Ishikawa (cell line): ENCODE results near the gene CHRDL2.

Experiments used
- CEBPB ChIP-seq: IDR thresholded peaks from 2 replicates; pipeline ENCODE4 v1.6.1; 2012
- CREB1 ChIP-seq: IDR thresholded peaks from 2 replicates; pipeline ENCODE4 v1.6.1; 2012; ENCODE audit warnings: low read depth
- EGR1 ChIP-seq: IDR thresholded peaks from 2 replicates; pipeline ENCODE4 v1.6.1; 2012
- EP300 ChIP-seq: IDR thresholded peaks from 2 replicates; pipeline ENCODE4 v1.6.1; 2012; ENCODE audit warnings: borderline replicate concordance
- FOXM1 ChIP-seq: IDR thresholded peaks from 2 replicates; pipeline ENCODE4 v1.6.1; 2012; ENCODE audit warnings: low read depth, borderline replicate concordance
- NFIC ChIP-seq: IDR thresholded peaks from 2 replicates; pipeline ENCODE4 v1.6.1; 2012
- RAD21 ChIP-seq: IDR thresholded peaks from 2 replicates; pipeline ENCODE4 v1.6.1; 2012; ENCODE audit warnings: low read depth
- TAF1 ChIP-seq: IDR thresholded peaks from 2 replicates; pipeline ENCODE4 v1.6.1; 2012; ENCODE audit warnings: low read depth, mild to moderate bottlenecking
- TCF12 ChIP-seq: IDR thresholded peaks from 2 replicates; pipeline ENCODE4 v1.6.1; 2012; ENCODE audit warnings: low read depth
- TEAD4 ChIP-seq: IDR thresholded peaks from 2 replicates; pipeline ENCODE4 v1.6.1; 2012
- YY1 ChIP-seq: IDR thresholded peaks from 2 replicates; pipeline ENCODE4 v1.6.1; 2012; ENCODE audit warnings: low read depth
- ZBTB7A ChIP-seq: IDR thresholded peaks from 2 replicates; pipeline ENCODE4 v1.6.1; 2012; ENCODE audit warnings: low read depth
- TF ChIP-seq, protein P1 (sequence below): IDR thresholded peaks from 2 replicates; pipeline ENCODE4 v1.6.1; 2012
- TF ChIP-seq, protein P2 (sequence below): IDR thresholded peaks from 2 replicates; pipeline ENCODE4 v1.6.1; 2012; ENCODE audit warnings: low read depth, mild to moderate bottlenecking
- TF ChIP-seq, protein P3 (sequence below): IDR thresholded peaks from 2 replicates; pipeline ENCODE4 v1.6.1; 2012

The CHRDL2 gene

DNA sequence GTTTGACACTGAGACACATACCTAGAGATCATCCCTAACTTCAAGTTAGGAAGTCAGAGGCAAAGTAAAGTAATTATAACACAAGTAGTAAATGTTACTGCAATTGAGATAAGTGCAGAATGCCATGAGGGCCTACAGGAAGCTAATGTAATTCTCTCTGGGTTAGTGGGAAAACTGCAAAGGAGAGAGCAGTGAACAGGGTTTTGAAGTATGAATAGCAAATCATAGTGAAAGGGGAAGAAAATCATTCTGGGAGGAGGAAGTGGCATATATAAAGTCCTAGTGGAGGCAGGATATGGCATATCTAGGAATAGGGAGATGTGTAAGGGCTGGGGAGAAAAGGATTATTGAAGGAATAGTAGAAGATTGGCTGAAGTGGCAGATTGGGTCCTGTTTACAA, 45.3 kb upstream of the CHRDL2 start:
- TF ChIP-seq CEBPB, result no peak
- TF ChIP-seq RAD21, result no peak
- no peak for TF ChIP-seq YY1
- TF ChIP-seq TEAD4, result no peak
- TF ChIP-seq EGR1, result no peak
- TF ChIP-seq, protein P1, sequence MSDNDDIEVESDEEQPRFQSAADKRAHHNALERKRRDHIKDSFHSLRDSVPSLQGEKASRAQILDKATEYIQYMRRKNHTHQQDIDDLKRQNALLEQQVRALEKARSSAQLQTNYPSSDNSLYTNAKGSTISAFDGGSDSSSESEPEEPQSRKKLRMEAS, result no peak
- TF ChIP-seq TAF1, result no peak
- no peak for TF ChIP-seq NFIC
- TF ChIP-seq FOXM1, result no peak
- TF ChIP-seq ZBTB7A, result no peak
- TF ChIP-seq, protein P2, sequence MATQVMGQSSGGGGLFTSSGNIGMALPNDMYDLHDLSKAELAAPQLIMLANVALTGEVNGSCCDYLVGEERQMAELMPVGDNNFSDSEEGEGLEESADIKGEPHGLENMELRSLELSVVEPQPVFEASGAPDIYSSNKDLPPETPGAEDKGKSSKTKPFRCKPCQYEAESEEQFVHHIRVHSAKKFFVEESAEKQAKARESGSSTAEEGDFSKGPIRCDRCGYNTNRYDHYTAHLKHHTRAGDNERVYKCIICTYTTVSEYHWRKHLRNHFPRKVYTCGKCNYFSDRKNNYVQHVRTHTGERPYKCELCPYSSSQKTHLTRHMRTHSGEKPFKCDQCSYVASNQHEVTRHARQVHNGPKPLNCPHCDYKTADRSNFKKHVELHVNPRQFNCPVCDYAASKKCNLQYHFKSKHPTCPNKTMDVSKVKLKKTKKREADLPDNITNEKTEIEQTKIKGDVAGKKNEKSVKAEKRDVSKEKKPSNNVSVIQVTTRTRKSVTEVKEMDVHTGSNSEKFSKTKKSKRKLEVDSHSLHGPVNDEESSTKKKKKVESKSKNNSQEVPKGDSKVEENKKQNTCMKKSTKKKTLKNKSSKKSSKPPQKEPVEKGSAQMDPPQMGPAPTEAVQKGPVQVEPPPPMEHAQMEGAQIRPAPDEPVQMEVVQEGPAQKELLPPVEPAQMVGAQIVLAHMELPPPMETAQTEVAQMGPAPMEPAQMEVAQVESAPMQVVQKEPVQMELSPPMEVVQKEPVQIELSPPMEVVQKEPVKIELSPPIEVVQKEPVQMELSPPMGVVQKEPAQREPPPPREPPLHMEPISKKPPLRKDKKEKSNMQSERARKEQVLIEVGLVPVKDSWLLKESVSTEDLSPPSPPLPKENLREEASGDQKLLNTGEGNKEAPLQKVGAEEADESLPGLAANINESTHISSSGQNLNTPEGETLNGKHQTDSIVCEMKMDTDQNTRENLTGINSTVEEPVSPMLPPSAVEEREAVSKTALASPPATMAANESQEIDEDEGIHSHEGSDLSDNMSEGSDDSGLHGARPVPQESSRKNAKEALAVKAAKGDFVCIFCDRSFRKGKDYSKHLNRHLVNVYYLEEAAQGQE, result no peak
- no peak for TF ChIP-seq CREB1
- no peak for TF ChIP-seq TCF12

DNA sequence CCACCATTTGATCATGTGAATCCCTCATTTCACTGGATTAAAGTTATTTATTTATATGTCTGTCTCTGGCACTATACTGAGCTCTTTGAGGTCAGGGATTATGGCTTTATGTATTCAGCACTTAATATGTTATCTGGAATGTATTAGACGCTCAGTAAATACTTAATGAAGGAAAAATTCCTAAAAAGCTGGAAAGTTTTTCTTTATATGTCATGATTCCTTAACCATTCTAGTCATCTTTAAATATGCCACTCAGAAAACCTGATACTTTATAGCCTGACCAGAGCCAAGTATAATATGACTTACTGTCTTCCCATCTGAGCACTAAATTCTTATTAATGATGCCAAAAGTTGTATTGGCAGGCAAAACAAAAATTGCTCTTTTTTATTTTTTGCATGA, 44.5 kb upstream of the CHRDL2 start:
- no peak for TF ChIP-seq TEAD4
- TF ChIP-seq, protein P2, result no peak
- no peak for TF ChIP-seq NFIC
- TF ChIP-seq, protein P3, sequence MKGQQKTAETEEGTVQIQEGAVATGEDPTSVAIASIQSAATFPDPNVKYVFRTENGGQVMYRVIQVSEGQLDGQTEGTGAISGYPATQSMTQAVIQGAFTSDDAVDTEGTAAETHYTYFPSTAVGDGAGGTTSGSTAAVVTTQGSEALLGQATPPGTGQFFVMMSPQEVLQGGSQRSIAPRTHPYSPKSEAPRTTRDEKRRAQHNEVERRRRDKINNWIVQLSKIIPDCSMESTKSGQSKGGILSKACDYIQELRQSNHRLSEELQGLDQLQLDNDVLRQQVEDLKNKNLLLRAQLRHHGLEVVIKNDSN, result no peak
- no peak for TF ChIP-seq EGR1
- no peak for TF ChIP-seq ZBTB7A
- no peak for TF ChIP-seq RAD21
- TF ChIP-seq CREB1, result no peak
- TF ChIP-seq CEBPB, result no peak
- no peak for TF ChIP-seq FOXM1
- TF ChIP-seq TCF12, result no peak
- no peak for TF ChIP-seq YY1
- no peak for TF ChIP-seq EP300
- TF ChIP-seq, protein P1, result no peak
- TF ChIP-seq TAF1, result no peak

DNA sequence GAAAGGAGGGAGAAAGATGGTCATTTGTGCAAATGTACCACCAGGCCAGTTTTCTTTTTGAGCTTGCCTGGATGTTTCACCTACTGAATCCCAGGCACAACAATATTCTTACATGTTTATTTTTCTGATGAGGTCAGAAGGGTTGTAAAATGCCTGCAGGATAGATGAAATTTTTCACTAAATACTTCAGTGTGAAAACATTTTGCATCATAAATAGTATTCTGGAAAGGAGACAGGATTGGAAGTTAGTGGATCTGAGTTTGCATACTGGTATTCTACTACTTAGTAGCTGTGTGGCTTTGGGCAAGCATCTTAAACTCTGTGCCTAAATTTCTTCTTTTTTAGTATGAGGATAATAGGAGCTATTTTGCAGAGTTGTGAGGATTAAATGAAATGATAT, 42.2 kb upstream of the CHRDL2 start:
- TF ChIP-seq RAD21, result no peak
- TF ChIP-seq CEBPB, result no peak
- no peak for TF ChIP-seq TEAD4
- TF ChIP-seq, protein P3, result no peak
- TF ChIP-seq EGR1, result no peak
- no peak for TF ChIP-seq CREB1
- TF ChIP-seq, protein P2, result no peak
- TF ChIP-seq TCF12, result no peak
- TF ChIP-seq YY1, result no peak
- no peak for TF ChIP-seq ZBTB7A

DNA sequence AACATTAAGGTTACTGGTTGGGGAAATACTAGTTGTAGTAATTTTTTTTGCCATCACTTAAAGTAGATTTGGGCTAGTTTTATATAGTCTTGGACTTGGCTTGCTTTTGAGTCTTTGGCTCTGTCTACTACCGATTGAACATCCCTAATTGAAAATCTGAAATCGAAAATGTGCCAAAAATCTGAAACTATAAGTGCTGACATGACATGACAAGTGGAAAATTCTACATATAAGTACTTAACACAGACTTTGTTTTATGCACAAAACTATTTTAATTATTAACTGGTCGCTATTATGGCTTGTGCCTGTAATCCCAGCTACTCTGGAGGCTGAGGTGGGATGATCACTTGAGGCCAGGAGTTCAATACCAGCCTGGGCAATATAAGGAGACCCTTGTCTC, 39.9 kb upstream of the CHRDL2 start:
- TF ChIP-seq, protein P3, result no peak
- no peak for TF ChIP-seq EGR1
- no peak for TF ChIP-seq FOXM1
- TF ChIP-seq TAF1, result no peak
- no peak for TF ChIP-seq TEAD4
- no peak for TF ChIP-seq ZBTB7A
- TF ChIP-seq, protein P1, result no peak
- no peak for TF ChIP-seq NFIC
- TF ChIP-seq CEBPB, result no peak
